NOMO-1 treated with DMSO at 0.1 percent for 48 hours (cell line): Measurements from ENCODE around the gene ZNF605.
"Not testable (repeated sequence)": the region's sequence is repeated elsewhere in the genome, so short reads cannot be mapped to it uniquely, and the experiment has no call there.

ENCODE experiments used
- DNase-seq: peaks from one replicate; lab custom pipeline; 2025; ENCODE audit not compliant: unreplicated experiment; lab: John Stamatoyannopoulos, UW

ZNF605 gene

DNA sequence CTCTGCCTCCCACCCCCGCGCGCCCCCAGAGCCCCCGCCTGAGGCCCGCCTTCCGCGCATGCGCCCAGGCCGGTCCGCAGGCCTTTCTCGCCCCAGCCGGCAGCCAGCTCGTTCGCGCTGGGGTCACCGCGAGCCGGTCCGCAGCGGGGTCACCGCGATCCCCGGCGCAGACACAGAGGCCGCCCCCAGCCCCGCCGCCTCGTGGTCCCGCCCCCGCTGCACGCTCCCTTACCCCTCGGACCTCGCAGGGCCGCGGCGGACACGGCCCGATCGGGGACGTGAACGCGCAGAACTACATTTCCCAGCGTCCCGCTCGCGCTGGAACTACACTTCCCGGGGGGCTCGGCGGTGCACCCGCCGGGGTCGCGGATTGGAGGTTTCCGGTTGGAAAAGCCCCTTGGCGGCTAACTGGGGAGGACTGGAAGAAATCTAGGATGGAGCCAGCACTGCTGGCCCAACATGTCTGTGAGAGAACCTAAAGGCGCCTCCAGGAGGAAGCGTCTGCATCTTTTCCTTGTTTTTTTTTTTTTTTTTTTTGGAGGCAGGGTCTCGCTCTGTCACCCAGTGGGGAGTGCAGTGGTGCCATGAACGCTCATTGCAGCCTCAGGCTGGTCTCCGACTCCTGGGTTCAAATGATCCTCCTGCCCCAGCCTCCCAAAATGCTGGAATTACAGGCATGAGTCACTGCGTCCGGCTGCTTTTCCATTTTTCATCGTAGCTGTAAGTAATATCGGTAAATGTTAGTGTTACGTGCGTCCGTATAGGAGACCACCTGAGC lies at the start of gene ZNF605:
TSS of gene ZNF605 (minus strand) at position 296 of the 778 bp plus-strand sequence. CDS start 10,671 bp downstream, outside the sequence.
- peak; percentile 71 for DNase-seq

GRCh38 chr12:132998741-132999140 lies 42.6 kb upstream of the ZNF605 start:
- no peak for DNase-seq

GRCh38 chr12:132986885-132987225 lies 30.7 kb upstream of the ZNF605 start:
- DNase-seq = peak; percentile 13

GRCh38 chr12:132986001-132986884 lies 30.1 kb upstream of the ZNF605 start, which contains the start of gene ZNF26:
Gene ZNF26, plus strand, starts transcription at chr12:132986367. Its CDS starts 474 bp downstream, at chr12:132986841.
- DNase-seq = peak; percentile 84

DNA sequence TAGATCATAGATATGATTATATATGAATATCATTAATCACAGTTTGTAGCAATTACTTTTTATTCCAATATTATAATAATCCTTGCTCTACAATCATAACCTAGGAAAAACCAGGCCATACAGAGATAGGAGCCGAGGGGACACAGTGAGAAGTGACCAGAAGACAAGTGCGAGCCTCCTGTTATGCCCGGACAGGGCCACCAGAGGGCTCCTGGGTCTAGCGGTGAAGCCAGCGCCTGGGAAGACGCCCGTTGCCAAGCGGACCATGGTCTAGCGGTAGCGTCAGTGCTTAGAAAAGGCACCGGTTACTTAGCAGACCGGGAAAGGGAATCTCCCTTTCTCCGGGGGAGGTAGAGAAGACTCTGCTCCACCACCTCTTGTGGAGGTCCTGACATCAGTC lies 20.8 kb upstream of the ZNF605 start:
- DNase-seq = not testable (repeated sequence)

- no peak for DNase-seq
Observed at GRCh38 chr12:132972374-132972773, 16.3 kb upstream of the ZNF605 start.

- no peak for DNase-seq
Observed at GRCh38 chr12:132967736-132968135, 11.6 kb upstream of the ZNF605 start.

DNA sequence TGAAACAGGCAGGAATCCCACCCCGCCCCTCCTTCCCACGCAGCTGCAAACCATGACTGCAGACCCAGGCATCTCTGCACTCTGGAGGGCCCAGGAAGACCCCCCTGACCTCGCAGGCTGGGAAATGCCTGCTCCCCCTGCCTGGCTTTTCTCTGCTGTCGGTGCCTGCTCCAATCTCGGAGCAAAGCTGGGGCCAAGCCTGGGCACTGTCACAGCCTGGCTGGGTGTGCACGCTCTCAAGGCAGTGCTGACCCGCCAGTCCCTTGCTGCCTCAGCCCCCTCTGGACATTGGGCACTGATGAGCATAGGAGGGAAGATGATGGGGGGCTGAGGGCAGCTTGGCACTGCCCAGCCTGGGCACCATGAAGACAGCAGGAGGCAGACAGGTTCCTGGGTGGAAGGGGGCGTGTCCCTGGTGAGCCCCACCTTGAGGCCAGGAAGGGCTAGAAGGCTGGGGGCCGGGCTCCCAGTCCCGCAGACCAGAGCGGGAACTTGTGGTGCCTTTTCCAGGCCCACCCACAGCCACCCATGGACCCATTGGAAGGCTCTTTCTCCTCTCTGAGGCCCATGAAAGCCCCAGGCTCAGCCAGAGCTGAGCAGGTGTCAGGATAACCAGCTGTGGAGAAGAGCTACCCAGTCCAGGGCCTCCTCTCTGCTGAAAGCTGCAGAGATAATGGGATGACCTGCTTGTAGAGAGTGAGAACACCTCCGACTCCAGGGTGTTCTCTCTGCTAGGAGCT lies 10.7 kb upstream of the ZNF605 start:
- no peak for DNase-seq

DNA sequence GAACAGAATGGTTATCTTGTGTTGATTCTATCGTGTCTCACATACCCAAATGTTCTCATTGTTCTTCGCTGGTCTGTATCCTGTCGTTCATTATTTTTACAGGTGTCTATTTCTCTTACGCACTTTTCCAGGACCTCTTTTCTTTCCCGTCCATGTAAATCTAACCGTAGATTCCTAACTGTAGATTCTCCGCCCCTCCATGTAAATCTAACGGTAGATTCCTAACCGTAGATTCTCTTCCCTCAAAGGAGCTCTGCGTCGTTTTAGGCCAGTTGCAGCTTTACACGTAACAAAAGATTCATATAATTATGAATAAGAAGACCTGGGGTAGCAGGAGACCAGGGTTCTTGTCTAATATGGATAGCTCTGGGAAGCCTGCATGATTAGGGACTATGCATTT lies 9.7 kb upstream of the ZNF605 start:
- DNase-seq = no peak

DNA sequence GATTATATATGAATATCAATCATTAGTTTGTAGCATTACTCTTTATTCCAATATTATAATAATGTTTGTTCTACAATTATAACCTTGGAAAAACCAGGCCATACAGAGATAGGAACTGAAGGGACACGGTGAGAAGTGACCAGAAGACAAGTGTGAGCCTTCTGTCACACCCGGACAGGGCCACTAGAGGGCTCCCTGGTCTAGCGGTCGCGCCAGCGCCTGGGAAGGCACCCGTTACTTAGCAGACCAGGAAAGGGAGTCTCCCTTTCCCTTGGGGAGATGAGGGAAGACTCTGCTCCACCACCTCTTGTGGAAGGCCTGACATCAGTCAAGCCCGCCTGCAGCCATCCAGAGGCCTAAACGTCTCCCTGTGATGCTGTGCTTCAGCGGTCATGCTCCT lies 7.8 kb upstream of the ZNF605 start:
- DNase-seq = not testable (repeated sequence)

GRCh38 chr12:132961790-132962189 lies 5.7 kb upstream of the ZNF605 start:
- DNase-seq = not testable (repeated sequence)

GRCh38 chr12:132955094-132956010 lies 754 bp downstream of the ZNF605 start:
- DNase-seq = peak; percentile 20

GRCh38 chr12:132954471-132955048 lies 1.5 kb downstream of the ZNF605 start:
- DNase-seq = no peak

GRCh38 chr12:132953771-132954170 lies 2.3 kb downstream of the ZNF605 start:
- no peak for DNase-seq

GRCh38 chr12:132953163-132953425 lies 3.0 kb downstream of the ZNF605 start:
- DNase-seq = no peak

DNA sequence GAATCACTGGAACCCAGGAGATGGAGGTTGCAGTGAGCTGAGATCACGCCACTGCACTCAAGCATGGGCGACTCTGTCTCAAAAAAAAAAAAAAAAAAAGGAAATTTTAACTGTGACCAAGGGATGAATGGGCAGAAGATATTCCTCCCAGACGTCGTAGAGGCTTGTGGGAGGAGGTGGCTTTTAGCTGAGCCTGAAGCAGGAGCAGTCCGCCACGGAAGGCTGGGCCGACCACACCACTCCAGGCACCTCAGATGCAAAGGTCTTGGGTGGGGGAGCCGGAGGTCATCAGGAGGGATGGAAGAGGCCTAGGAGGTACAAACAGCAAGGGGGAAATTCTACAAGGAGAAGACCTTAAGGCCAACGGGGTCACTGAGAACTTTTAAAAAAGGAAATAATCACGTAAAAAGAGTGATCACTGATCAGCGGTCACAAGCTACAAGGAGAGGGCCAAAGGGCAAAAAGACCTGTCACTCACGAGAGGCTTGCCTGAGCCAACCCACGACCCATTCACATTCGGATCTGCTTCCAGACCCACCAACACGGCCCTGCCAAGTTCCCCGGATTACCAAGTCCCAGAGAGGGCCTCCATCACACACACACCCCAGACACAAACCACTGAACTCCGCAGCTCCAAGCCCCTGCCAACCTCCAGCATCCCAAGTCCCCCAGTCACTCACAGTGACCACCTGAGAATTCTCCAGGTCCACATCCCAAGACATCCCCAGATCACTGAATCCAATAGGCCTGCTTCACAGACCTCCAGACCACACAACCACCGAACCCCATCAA lies 3.5 kb downstream of the ZNF605 start:
- DNase-seq = no peak

GRCh38 chr12:132951649-132952048 lies 4.5 kb downstream of the ZNF605 start:
- DNase-seq = no peak

- DNase-seq = no peak
Observed at GRCh38 chr12:132950844-132951535, 5.1 kb downstream of the ZNF605 start.
